ENCODE data around the gene IRF6. TPM values are rescaled to one million over a fixed set of nuclear protein-coding genes. Genes with fewer than 3 reads are reported as not detected.

The IRF6 gene
- total and polyA plus RNA-seq, 4 donors, result 8.7 to 29.2 (median 18.6) TPM

- Histone ChIP-seq H3K4me1 (ENCODE audit: control insufficient read depth in 5 of 5, insufficient read depth in 5 of 5, low read length in 5 of 5) (no peaks in the 10 kb centered on the region), H3K27me3 (ENCODE audit: control insufficient read depth in 3 of 3, insufficient read depth in 3 of 3, low read length in 2 of 3) (peaks cover 0 to 9% (median 0%) of the 10 kb centered on the region in 3 donors), H3K27ac (ENCODE audit: low read depth in 1 of 2, low read length in 1 of 2) (peak overlapping the region; percentile 9 to 25), H3K36me3 (ENCODE audit: control insufficient read depth in 4 of 4, insufficient read depth in 4 of 4, low read length in 4 of 4) (no peaks in the 10 kb centered on the region), H3K9me3 (ENCODE audit: control insufficient read depth in 4 of 4, insufficient read depth in 3 of 4, low read length in 3 of 4) (no peaks in the 10 kb centered on the region), H3K4me3 (no peak overlapping the region), H3K9ac (ENCODE audit: insufficient read depth in 1 of 2, low read length in 2 of 2) (no peak overlapping the region)
- 35 to 41% methylated on average over 12 of the region's 12 CpGs for WGBS, 2 donors
- DNase-seq (peak in 2 of 3 donors; percentile 61 to 71), ATAC-seq (ENCODE audit: insufficient read depth, low FRiP score) (no peak)
- peak; percentile 30 for TF ChIP-seq CTCF (IDR thresholded peaks at IDR 0.05; ENCODE audit: control extremely low read depth, extremely low read depth)
Observed at GRCh38 chr1:209823143-209824041, 17.4 kb upstream of the IRF6 start.

GRCh38 chr1:209822706-209823105, 16.8 kb upstream of the IRF6 start:
- H3K36me3 ChIP-seq (ENCODE audit: control insufficient read depth in 4 of 4, insufficient read depth in 4 of 4, low read length in 4 of 4), result no peaks in the 10 kb centered on the region
- WGBS, 2 donors, result 63 to 71% methylated on average over 7 of the region's 7 CpGs
- no peaks in the 10 kb centered on the region for H3K9me3 ChIP-seq (ENCODE audit: control insufficient read depth in 4 of 4, insufficient read depth in 3 of 4, low read length in 3 of 4)
- no peak overlapping the region for H3K27ac ChIP-seq (ENCODE audit: low read depth in 1 of 2, low read length in 1 of 2)
- ATAC-seq (ENCODE audit: insufficient read depth, low FRiP score) (no peak), DNase-seq (no peak)
- H3K4me1 ChIP-seq (ENCODE audit: control insufficient read depth in 5 of 5, insufficient read depth in 5 of 5, low read length in 5 of 5), result no peaks in the 10 kb centered on the region
- no peak overlapping the region for H3K4me3 ChIP-seq
- no peak for TF ChIP-seq CTCF (IDR thresholded peaks at IDR 0.05; ENCODE audit: control extremely low read depth, extremely low read depth)
- no peak overlapping the region for H3K9ac ChIP-seq (ENCODE audit: insufficient read depth in 1 of 2, low read length in 2 of 2)
- peaks cover 0 to 9% (median 0%) of the 10 kb centered on the region in 3 donors for H3K27me3 ChIP-seq (ENCODE audit: control insufficient read depth in 3 of 3, insufficient read depth in 3 of 3, low read length in 2 of 3)

- WGBS, 2 donors, result 60 to 74% methylated on average over 4 of the region's 4 CpGs
- H3K36me3 ChIP-seq (ENCODE audit: control insufficient read depth in 4 of 4, insufficient read depth in 4 of 4, low read length in 4 of 4), result no peaks in the 10 kb centered on the region
- H3K27me3 ChIP-seq (ENCODE audit: control insufficient read depth in 3 of 3, insufficient read depth in 3 of 3, low read length in 2 of 3), result peaks cover 0 to 9% (median 0%) of the 10 kb centered on the region in 3 donors
- H3K4me1 ChIP-seq (ENCODE audit: control insufficient read depth in 5 of 5, insufficient read depth in 5 of 5, low read length in 5 of 5), result no peaks in the 10 kb centered on the region
- TF ChIP-seq CTCF (IDR thresholded peaks at IDR 0.05; ENCODE audit: control extremely low read depth, extremely low read depth), result no peak
- no peak for DNase-seq
- H3K4me3 ChIP-seq, result no peak overlapping the region
- no peaks in the 10 kb centered on the region for H3K9me3 ChIP-seq (ENCODE audit: control insufficient read depth in 4 of 4, insufficient read depth in 3 of 4, low read length in 3 of 4)
- no peak for ATAC-seq (ENCODE audit: insufficient read depth, low FRiP score)
- no peak overlapping the region for H3K27ac ChIP-seq (ENCODE audit: low read depth in 1 of 2, low read length in 1 of 2)
- H3K9ac ChIP-seq (ENCODE audit: insufficient read depth in 1 of 2, low read length in 2 of 2), result no peak overlapping the region
Observed at GRCh38 chr1:209820986-209821385, 15.0 kb upstream of the IRF6 start.

Measured in lung (tissue), 12 donors.